ENCODE data around the gene HDHD5. TPM values are rescaled to one million over a fixed set of nuclear protein-coding genes. Genes with fewer than 3 reads are reported as not detected.

HDHD5 gene
- total RNA-seq = 54.6 and 61.8 TPM in 2 replicates

- peak; percentile 58 for DNase-seq (ENCODE audit: low read depth, low spot score)
Observed at GRCh38 chr22:17158568-17159503, at the start of gene HDHD5. HDHD5 (minus strand) TSS chr22:17159277; CDS start chr22:17159251, 26 bp downstream.

- DNase-seq (ENCODE audit: low read depth, low spot score) = no peak
Observed at GRCh38 chr22:17205432-17205831, 46.4 kb upstream of the HDHD5 start.

GRCh38 chr22:17201285-17201945, 42.3 kb upstream of the HDHD5 start:
- no peak for DNase-seq (ENCODE audit: low read depth, low spot score)

GRCh38 chr22:17199003-17199731, 40.1 kb upstream of the HDHD5 start:
- DNase-seq (ENCODE audit: low read depth, low spot score) = no peak

GRCh38 chr22:17198170-17199002, 39.3 kb upstream of the HDHD5 start:
- DNase-seq (ENCODE audit: low read depth, low spot score) = no peak

DNA sequence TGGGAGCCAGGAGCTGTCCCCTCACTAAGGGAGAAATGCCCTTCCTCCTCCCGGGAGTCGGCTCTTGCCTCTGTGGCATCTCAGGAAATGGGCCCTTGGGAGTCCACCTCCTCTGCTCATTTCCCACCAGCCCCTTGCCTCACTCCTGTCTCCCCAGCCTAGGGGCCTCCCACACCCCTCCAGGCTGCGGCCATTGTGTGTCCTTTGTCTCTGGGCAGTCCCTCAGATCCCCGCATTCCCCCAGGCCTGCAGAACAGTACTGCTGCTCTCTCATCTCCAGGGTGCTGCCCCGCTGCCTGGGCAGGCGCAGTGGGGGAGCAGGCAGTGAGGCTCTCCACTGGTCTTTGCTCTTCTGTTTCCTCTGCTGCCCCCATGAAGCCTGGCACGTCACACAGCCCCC, 35.1 kb upstream of the HDHD5 start:
- no peak for DNase-seq (ENCODE audit: low read depth, low spot score)

DNA sequence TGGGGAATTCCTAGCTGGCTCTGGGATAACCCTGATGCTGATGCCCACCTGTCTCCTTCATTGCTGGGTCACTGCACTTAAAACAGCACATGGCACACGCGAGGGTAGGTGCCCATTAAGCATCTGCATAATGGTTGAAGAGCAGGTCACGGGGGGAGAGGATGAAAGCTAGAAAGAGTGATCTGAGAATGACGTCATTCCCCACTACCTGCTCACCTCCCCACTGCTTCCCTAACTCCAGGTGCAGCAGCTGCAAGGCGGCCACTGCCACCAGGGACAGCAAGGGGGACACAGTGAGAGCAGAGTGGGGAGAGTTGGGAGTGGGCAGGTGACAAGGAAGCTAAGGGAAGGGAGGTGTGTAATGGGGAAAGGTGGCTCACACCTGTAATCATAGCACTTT, 33.1 kb upstream of the HDHD5 start:
- no peak for DNase-seq (ENCODE audit: low read depth, low spot score)

GRCh38 chr22:17191163-17191784, 32.2 kb upstream of the HDHD5 start:
- DNase-seq (ENCODE audit: low read depth, low spot score) = no peak

DNA sequence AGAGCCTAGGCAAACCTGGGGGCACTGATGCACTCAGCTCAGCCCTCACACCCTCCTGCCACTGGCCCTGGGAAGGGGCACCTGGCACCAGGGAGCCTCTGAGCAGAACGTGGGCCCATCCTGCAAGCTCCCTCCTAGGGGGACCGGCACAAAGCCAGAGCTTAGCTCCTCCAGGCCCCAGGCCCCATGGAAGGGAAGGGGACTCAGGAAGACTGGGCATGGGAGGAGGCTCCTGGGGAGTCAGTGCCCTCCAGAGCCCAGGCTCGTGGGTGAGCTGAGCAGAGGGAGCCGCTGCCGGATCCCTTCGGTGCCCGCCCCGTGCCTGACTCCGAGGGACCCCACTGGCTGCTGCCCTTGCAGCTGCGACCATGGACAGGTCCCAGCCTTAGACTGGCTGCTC, 31.6 kb upstream of the HDHD5 start:
- no peak for DNase-seq (ENCODE audit: low read depth, low spot score)

- no peak for DNase-seq (ENCODE audit: low read depth, low spot score)
Observed at GRCh38 chr22:17176715-17177114, 17.6 kb upstream of the HDHD5 start.

DNA sequence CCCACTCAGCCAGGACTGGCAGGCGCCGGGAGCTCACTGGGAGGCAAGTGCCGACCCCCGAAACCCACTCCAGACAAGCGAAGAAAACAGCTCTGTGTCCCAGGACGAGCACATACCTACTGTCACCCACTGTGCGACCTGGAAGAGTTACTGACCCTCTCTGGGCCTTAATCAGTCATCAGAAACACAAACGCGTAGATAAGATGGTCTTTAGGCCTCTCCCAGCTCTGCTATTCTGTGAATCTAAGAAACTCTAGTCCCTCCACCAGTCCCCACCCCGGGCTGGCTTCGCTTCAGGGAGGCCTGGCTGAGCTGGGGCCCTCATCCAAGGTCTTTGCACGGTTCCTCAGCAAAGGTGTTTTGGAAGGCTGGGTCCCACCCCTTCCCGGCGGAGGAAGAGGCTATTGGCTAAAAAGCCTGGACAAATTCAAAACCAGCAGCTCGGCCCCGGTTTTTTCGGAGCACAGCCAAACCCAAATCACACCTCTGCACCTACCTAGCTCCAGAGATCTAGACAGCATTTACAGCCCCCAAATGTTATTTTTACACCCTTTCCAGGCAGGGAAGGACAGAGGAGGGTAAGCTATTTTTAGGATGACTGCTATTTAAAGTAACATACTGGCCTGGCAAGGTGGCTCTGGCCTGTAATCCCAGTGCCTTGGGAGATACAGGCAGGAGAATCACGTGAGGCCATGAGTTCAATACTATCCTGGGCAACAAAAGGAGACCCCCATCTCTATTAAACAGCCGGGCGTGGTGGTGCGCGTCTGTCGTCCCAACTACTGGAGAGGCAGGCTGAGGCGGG, 13.2 kb upstream of the HDHD5 start:
- DNase-seq (ENCODE audit: low read depth, low spot score) = no peak

GRCh38 chr22:17171153-17172028, 12.3 kb upstream of the HDHD5 start:
- peak; percentile 51 for DNase-seq (ENCODE audit: low read depth, low spot score)

- no peak for DNase-seq (ENCODE audit: low read depth, low spot score)
Observed at GRCh38 chr22:17167486-17167885, 8.4 kb upstream of the HDHD5 start.

- no peak for DNase-seq (ENCODE audit: low read depth, low spot score)
Observed at GRCh38 chr22:17164392-17165024, 5.4 kb upstream of the HDHD5 start.

DNA sequence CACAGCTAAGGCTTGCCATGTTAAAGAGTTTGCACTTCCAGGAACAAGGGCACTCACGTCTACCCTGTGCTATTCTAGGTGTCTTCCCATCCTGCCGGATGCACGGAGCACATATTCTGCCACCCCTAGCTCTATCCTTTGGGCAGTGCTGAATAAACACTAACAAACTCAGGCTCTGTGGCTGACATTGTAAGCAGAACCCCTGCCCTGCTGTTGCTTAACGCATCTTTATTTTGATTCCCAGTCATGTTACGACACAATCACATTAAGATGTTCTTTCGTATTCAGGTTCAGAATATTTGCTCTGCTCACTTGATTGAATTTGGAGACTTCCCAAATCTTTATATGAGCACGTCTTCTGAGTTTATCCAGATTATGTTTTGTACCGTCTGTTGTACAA, 3.7 kb upstream of the HDHD5 start:
- DNase-seq (ENCODE audit: low read depth, low spot score) = no peak

- DNase-seq (ENCODE audit: low read depth, low spot score) = no peak
Observed at GRCh38 chr22:17161991-17162390, 2.9 kb upstream of the HDHD5 start.

DNA sequence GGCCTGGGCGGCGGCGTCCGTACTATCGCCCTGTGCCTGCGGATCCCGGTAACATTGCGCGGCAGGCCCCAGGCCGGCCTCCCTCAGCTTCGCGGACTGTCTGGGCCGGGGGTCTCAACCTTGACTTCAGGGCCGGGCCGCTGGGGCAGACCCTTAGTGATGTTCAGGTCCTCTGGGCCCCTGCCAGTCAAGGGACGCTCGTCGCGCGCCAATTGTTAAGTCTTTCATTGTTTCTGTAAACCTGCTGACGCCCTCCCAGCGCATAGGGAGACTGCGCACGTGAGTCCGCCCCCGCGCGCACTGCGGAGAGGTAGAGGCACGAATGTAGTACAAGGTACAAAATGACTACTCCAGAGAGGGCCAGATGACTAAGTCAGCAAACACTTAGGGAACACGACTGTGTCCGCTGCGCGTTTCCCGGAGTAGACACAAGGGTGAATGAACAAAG, 451 bp upstream of the HDHD5 start:
- DNase-seq (ENCODE audit: low read depth, low spot score) = no peak

DNA sequence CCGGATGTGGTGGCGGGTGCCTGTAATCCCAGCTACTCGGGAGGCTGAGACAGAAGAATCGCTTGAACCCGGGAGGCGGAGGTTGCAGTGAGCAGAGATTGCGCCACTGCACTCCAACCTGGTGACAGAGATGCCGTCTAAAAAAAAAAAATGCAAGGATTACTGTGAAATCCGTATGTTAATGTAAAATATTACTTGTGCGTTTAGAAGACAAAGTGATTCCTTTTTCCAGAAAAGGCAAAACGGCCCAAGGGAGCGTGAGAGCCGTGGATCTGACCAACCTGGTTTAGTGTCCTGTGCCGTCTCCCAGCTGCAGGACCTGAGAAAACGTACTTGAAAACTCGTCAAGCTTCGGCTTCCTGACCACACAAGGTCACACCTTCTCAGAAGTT, 905 bp downstream of the HDHD5 start:
- no peak for DNase-seq (ENCODE audit: low read depth, low spot score)

All from pulmonary artery endothelial cell (primary cell).